HG02981 (cell line): ENCODE measurements around the gene CEMIP2.
"Not testable (repeated sequence)": the region's sequence is repeated elsewhere in the genome, so short reads cannot be mapped to it uniquely, and the experiment has no call there.

Source experiments
- ATAC-seq: cut with Tn5 transposase; IDR thresholded peaks from one replicate; pipeline ENCODE4 v1.9.1; 2021; ENCODE audit warnings: mild to moderate bottlenecking, moderate library complexity; ENCODE audit not compliant: unreplicated experiment

Gene CEMIP2

GRCh38 chr9:71719562-71719961 is 48.8 kb downstream of the CEMIP2 start:
- no peak for ATAC-seq

GRCh38 chr9:71719088-71719487 is 49.2 kb downstream of the CEMIP2 start:
- no peak for ATAC-seq

- ATAC-seq = no peak
Observed at GRCh38 chr9:71716138-71716909, 52.0 kb downstream of the CEMIP2 start.

GRCh38 chr9:71710856-71711255 is 57.5 kb downstream of the CEMIP2 start:
- no peak for ATAC-seq

- no peak for ATAC-seq
Observed at GRCh38 chr9:71710201-71710600, 58.1 kb downstream of the CEMIP2 start.

- ATAC-seq = no peak
Observed at GRCh38 chr9:71709384-71709783, 58.9 kb downstream of the CEMIP2 start.

GRCh38 chr9:71706176-71706575 is 62.1 kb downstream of the CEMIP2 start:
- no peak for ATAC-seq

GRCh38 chr9:71704796-71705195 is 63.5 kb downstream of the CEMIP2 start:
- no peak for ATAC-seq

- no peak for ATAC-seq
Observed at GRCh38 chr9:71703172-71703872, 65.0 kb downstream of the CEMIP2 start.

- no peak for ATAC-seq
Observed at GRCh38 chr9:71697882-71698281, 70.4 kb downstream of the CEMIP2 start.

GRCh38 chr9:71694332-71694731 is 74.0 kb downstream of the CEMIP2 start:
- ATAC-seq = no peak

GRCh38 chr9:71693607-71694006 is 74.7 kb downstream of the CEMIP2 start:
- ATAC-seq = no peak

GRCh38 chr9:71692337-71692736 is 76.0 kb downstream of the CEMIP2 start:
- no peak for ATAC-seq

- ATAC-seq = not testable (repeated sequence)
Observed at GRCh38 chr9:71691576-71691975, 76.7 kb downstream of the CEMIP2 start.

GRCh38 chr9:71690689-71691435 is 77.5 kb downstream of the CEMIP2 start:
- no peak for ATAC-seq

- no peak for ATAC-seq
Observed at GRCh38 chr9:71690063-71690688, 78.1 kb downstream of the CEMIP2 start.

- no peak for ATAC-seq
Observed at GRCh38 chr9:71687676-71688075, 80.6 kb downstream of the CEMIP2 start.

- no peak for ATAC-seq
Observed at GRCh38 chr9:71685988-71686387, 82.3 kb downstream of the CEMIP2 start.

GRCh38 chr9:71685394-71685793 is 82.9 kb downstream of the CEMIP2 start:
- ATAC-seq = no peak

- ATAC-seq = no peak
Observed at GRCh38 chr9:71684566-71684965, 83.7 kb downstream of the CEMIP2 start.

- no peak for ATAC-seq
Observed at GRCh38 chr9:71683598-71684235, 84.6 kb downstream of the CEMIP2 start.
